Ishikawa (cell line): Measurements from ENCODE around the gene SP4.

Experiments used
- CEBPB ChIP-seq: IDR thresholded peaks from 2 replicates; pipeline ENCODE4 v1.6.1; 2012
- CREB1 ChIP-seq: IDR thresholded peaks from 2 replicates; pipeline ENCODE4 v1.6.1; 2012; ENCODE audit warnings: low read depth
- EGR1 ChIP-seq: IDR thresholded peaks from 2 replicates; pipeline ENCODE4 v1.6.1; 2012
- EP300 ChIP-seq: IDR thresholded peaks from 2 replicates; pipeline ENCODE4 v1.6.1; 2012; ENCODE audit warnings: borderline replicate concordance
- FOXM1 ChIP-seq: IDR thresholded peaks from 2 replicates; pipeline ENCODE4 v1.6.1; 2012; ENCODE audit warnings: low read depth, borderline replicate concordance
- MAX ChIP-seq: IDR thresholded peaks from 2 replicates; pipeline ENCODE4 v1.6.1; 2012
- NFIC ChIP-seq: IDR thresholded peaks from 2 replicates; pipeline ENCODE4 v1.6.1; 2012
- RAD21 ChIP-seq: IDR thresholded peaks from 2 replicates; pipeline ENCODE4 v1.6.1; 2012; ENCODE audit warnings: low read depth
- REST ChIP-seq: IDR thresholded peaks from 2 replicates; pipeline ENCODE4 v1.6.1; 2012; ENCODE audit warnings: low read depth, mild to moderate bottlenecking
- TAF1 ChIP-seq: IDR thresholded peaks from 2 replicates; pipeline ENCODE4 v1.6.1; 2012; ENCODE audit warnings: low read depth, mild to moderate bottlenecking
- TCF12 ChIP-seq: IDR thresholded peaks from 2 replicates; pipeline ENCODE4 v1.6.1; 2012; ENCODE audit warnings: low read depth
- TEAD4 ChIP-seq: IDR thresholded peaks from 2 replicates; pipeline ENCODE4 v1.6.1; 2012
- USF1 ChIP-seq: IDR thresholded peaks from 2 replicates; pipeline ENCODE4 v1.6.1; 2012
- YY1 ChIP-seq: IDR thresholded peaks from 2 replicates; pipeline ENCODE4 v1.6.1; 2012; ENCODE audit warnings: low read depth
- ZBTB7A ChIP-seq: IDR thresholded peaks from 2 replicates; pipeline ENCODE4 v1.6.1; 2012; ENCODE audit warnings: low read depth

Gene SP4

GRCh38 chr7:21414795-21415393 is 13.0 kb upstream of the SP4 start:
- TF ChIP-seq MAX = no peak
- no peak for TF ChIP-seq EGR1
- TF ChIP-seq CEBPB = no peak
- no peak for TF ChIP-seq EP300
- no peak for TF ChIP-seq FOXM1
- no peak for TF ChIP-seq USF1
- TF ChIP-seq TCF12 = no peak
- TF ChIP-seq YY1 = no peak
- TF ChIP-seq TEAD4 = no peak
- TF ChIP-seq ZBTB7A = no peak
- TF ChIP-seq TAF1 = no peak
- TF ChIP-seq REST = no peak
- no peak for TF ChIP-seq NFIC
- TF ChIP-seq CREB1 = no peak
- no peak for TF ChIP-seq RAD21

- TF ChIP-seq CEBPB (no peak), FOXM1 (no peak), EP300 (no peak), TEAD4 (no peak), TAF1 (no peak), CREB1 (no peak)
Observed at GRCh38 chr7:21417647-21418046, 10.2 kb upstream of the SP4 start.

GRCh38 chr7:21422751-21423150 is 5.1 kb upstream of the SP4 start:
- TF ChIP-seq FOXM1 (no peak), YY1 (no peak), NFIC (no peak), TAF1 (no peak), REST (no peak), TCF12 (no peak), CREB1 (no peak), ZBTB7A (no peak), TEAD4 (no peak), MAX (no peak), CEBPB (no peak), EP300 (no peak), RAD21 (no peak), EGR1 (no peak), USF1 (no peak)

GRCh38 chr7:21425290-21425689 is 2.6 kb upstream of the SP4 start:
- TF ChIP-seq TCF12 (no peak), YY1 (no peak), RAD21 (no peak), EP300 (no peak), USF1 (no peak), REST (no peak), TAF1 (no peak), TEAD4 (no peak), MAX (no peak), CEBPB (no peak), ZBTB7A (no peak)
